ENCODE results near the gene TMEM184B.

DNA sequence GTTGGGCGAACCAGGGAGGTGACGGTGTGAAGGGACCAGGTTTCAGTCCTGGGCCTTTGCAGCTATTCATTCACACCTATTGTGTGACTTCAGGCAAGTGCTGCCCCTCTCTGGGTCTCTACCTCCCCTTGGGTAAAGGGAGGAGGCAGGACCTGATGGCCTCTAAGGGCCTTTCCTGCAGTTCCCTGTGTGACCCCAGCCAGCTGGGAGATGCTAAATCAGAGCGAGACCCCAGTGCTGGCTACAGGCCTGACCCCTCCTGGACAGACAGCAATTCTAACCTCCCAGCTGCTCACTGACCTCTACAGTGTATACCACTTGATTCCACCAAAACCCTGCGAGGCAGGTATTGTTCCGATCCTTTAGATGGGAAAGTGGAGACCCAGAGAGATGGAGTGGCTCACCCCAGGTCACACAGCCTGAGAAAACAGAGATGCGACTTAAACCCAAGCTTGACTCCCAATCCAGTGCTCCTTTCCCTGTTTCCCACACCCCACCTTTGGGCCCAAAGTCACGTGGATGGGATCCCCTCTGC is 64.8 kb downstream of the TMEM184B start:
- TF ChIP-seq, protein P1, sequence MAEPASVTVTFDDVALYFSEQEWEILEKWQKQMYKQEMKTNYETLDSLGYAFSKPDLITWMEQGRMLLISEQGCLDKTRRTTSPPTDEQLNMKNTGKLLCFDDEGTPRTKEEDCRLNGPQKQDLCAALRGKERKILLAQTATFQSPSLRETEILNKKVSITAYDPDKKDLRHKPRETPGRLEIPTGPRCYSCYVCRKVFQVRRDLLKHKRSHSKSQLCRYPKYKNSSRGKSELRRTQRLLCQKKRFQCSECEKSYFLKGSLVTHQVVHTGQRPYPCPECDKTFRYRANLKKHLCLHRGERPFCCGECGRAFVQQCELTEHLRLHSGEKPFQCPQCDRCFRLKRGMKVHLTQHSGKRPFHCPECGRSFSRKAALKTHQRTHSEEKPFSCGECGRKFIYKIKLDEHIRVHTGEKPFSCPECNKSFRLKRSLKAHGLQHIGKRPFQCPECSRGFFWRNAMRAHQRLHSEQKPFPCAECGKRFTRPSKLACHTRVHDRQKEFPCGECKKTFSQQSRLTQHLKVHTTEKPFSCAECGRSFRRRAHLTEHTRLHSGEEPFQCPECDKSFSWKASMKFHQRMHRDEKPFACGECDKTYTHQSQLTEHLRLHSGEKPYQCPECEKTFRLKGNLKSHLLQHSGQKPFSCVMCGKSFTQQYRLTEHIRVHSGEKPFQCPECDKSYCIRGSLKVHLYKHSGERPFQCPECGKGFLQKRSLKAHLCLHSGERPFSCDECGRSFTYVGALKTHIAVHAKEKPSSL (CRISPR knock-in tag; conservative IDR thresholded peaks at IDR 0.05): no peak
- TF ChIP-seq, protein P2, sequence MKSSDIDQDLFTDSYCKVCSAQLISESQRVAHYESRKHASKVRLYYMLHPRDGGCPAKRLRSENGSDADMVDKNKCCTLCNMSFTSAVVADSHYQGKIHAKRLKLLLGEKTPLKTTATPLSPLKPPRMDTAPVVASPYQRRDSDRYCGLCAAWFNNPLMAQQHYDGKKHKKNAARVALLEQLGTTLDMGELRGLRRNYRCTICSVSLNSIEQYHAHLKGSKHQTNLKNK (CRISPR knock-in tag; IDR thresholded peaks at IDR 0.05): no peak
- TF ChIP-seq JUN (CRISPR knock-in tag; IDR thresholded peaks at IDR 0.05) (no peak), CREB1 (CRISPR knock-in tag; IDR thresholded peaks at IDR 0.05) (no peak), ZNF671 (CRISPR knock-in tag; IDR thresholded peaks at IDR 0.05) (no peak), ZNF263 (CRISPR knock-in tag; IDR thresholded peaks at IDR 0.05; ENCODE audit: low read depth) (no peak), SP1 (CRISPR knock-in tag; conservative IDR thresholded peaks at IDR 0.05) (no peak), FOXJ3 (CRISPR knock-in tag; IDR thresholded peaks at IDR 0.05; ENCODE audit: borderline replicate concordance) (no peak), ETV6 (CRISPR knock-in tag; IDR thresholded peaks at IDR 0.05) (no peak)
- TF ChIP-seq, protein P3, sequence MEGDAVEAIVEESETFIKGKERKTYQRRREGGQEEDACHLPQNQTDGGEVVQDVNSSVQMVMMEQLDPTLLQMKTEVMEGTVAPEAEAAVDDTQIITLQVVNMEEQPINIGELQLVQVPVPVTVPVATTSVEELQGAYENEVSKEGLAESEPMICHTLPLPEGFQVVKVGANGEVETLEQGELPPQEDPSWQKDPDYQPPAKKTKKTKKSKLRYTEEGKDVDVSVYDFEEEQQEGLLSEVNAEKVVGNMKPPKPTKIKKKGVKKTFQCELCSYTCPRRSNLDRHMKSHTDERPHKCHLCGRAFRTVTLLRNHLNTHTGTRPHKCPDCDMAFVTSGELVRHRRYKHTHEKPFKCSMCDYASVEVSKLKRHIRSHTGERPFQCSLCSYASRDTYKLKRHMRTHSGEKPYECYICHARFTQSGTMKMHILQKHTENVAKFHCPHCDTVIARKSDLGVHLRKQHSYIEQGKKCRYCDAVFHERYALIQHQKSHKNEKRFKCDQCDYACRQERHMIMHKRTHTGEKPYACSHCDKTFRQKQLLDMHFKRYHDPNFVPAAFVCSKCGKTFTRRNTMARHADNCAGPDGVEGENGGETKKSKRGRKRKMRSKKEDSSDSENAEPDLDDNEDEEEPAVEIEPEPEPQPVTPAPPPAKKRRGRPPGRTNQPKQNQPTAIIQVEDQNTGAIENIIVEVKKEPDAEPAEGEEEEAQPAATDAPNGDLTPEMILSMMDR (IDR thresholded peaks at IDR 0.05): no peak
- TF ChIP-seq, protein P4, sequence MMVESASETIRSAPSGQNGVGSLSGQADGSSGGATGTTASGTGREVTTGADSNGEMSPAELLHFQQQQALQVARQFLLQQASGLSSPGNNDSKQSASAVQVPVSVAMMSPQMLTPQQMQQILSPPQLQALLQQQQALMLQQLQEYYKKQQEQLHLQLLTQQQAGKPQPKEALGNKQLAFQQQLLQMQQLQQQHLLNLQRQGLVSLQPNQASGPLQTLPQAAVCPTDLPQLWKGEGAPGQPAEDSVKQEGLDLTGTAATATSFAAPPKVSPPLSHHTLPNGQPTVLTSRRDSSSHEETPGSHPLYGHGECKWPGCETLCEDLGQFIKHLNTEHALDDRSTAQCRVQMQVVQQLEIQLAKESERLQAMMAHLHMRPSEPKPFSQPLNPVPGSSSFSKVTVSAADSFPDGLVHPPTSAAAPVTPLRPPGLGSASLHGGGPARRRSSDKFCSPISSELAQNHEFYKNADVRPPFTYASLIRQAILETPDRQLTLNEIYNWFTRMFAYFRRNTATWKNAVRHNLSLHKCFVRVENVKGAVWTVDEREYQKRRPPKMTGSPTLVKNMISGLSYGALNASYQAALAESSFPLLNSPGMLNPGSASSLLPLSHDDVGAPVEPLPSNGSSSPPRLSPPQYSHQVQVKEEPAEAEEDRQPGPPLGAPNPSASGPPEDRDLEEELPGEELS (CRISPR knock-in tag; IDR thresholded peaks at IDR 0.05): no peak
- TF ChIP-seq, protein P5, sequence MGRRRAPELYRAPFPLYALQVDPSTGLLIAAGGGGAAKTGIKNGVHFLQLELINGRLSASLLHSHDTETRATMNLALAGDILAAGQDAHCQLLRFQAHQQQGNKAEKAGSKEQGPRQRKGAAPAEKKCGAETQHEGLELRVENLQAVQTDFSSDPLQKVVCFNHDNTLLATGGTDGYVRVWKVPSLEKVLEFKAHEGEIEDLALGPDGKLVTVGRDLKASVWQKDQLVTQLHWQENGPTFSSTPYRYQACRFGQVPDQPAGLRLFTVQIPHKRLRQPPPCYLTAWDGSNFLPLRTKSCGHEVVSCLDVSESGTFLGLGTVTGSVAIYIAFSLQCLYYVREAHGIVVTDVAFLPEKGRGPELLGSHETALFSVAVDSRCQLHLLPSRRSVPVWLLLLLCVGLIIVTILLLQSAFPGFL (CRISPR knock-in tag; IDR thresholded peaks at IDR 0.05; ENCODE audit: borderline replicate concordance): no peak

Measured in WTC11 (cell line).